Measurements from ENCODE around the gene EXOC2. TPM values are rescaled to one million over a fixed set of nuclear protein-coding genes. Genes with fewer than 3 reads are reported as not detected.

Gene EXOC2
- total and polyA plus RNA-seq, 10 of the 15 experiments (the other 5 are each of a cell fraction or from before 2014, with no cell fraction given): 8.7 to 32.8 (median 20.7) TPM

GRCh38 chr6:451847-452246 is 241.1 kb downstream of the EXOC2 start:
- no peaks in the 10 kb centered on the region; the same call in 2 of the 3 replicates for H3K9me3 ChIP-seq (replicated peaks; ENCODE audit: control insufficient read depth, insufficient read depth, low read length)
- BruUV-seq (replicated peaks): no TSS peak
- WGBS (ENCODE audit: insufficient coverage, insufficient replicate concordance, low lambda C conversion rate, missing lambda C conversion rate): 77% methylated on average over 8 of the region's 8 CpGs
- FAIRE-seq (no peak), DNase-seq (ENCODE audit: low read depth, low spot score) (no peak), ATAC-seq (no peak)
- H3K4me1 ChIP-seq (ENCODE audit: control insufficient read depth, insufficient read depth, low read length): peaks cover 6% of the 10 kb centered on the region; the same call in 1 of the 2 replicates
- no peaks in the 10 kb centered on the region for H4K20me1 ChIP-seq (ENCODE audit: control insufficient read depth, insufficient read depth)
- no peak overlapping the region for H3K9ac ChIP-seq (ENCODE audit: control insufficient read depth, insufficient read depth, low read length)
- no peaks in the 10 kb centered on the region for H3K36me3 ChIP-seq (ENCODE audit: control insufficient read depth in 2 of 2, insufficient read depth in 2 of 2, low read length in 1 of 2)
- no peak overlapping the region for H3K4me2 ChIP-seq (ENCODE audit: control insufficient read depth, insufficient read depth)
- no peaks in the 10 kb centered on the region for H3K79me2 ChIP-seq (ENCODE audit: control insufficient read depth, insufficient read depth, low read length)
- no peak overlapping the region for H3K4me3 ChIP-seq
- 0 out of 4 replicates have a peak, but pooled peaks cover 0 to 5% of the 10 kb centered on the region in 2 experiments for H3K27me3 ChIP-seq (replicated peaks in 1 of 2; ENCODE audit: control insufficient read depth in 2 of 2, insufficient read depth in 2 of 2, low read length in 1 of 2)
- ChIA-PET SMC1A (ENCODE audit: uncharacterized antibody, unreplicated experiment) (no interaction called here), POLR2A (no interaction called here), RAD21 (ENCODE audit: unreplicated experiment) (no interaction called here), CTCF (no interaction called here)
- in situ Hi-C loops (cut with MboI) (no loop called here), intact Hi-C loops (cut with micrococcal nuclease; ENCODE audit: unreplicated experiment) (no loop called here)
- H3K27ac ChIP-seq (ENCODE audit: control insufficient read depth, insufficient read depth): no peak overlapping the region
- no peak overlapping the region for H2AFZ ChIP-seq (ENCODE audit: control insufficient read depth, low read depth, low read length)
- TF ChIP-seq CBX3 (IDR thresholded peaks at IDR 0.05; ENCODE audit: borderline replicate concordance, low read depth) (no peak), BRCA1 (IDR thresholded peaks at IDR 0.05; ENCODE audit: low read depth, low read length) (no peak), ZBED1 (IDR thresholded peaks at IDR 0.05; ENCODE audit: borderline replicate concordance) (no peak), SUPT20H (IDR thresholded peaks at IDR 0.05; ENCODE audit: borderline replicate concordance, control insufficient read depth, low read depth, low read length) (no peak), BACH1 (IDR thresholded peaks at IDR 0.05; ENCODE audit: borderline replicate concordance) (no peak), PRDM15 (CRISPR knock-in tag; IDR thresholded peaks at IDR 0.05) (no peak), SIX5 (IDR thresholded peaks at IDR 0.05; ENCODE audit: low read depth, low read length, severe bottlenecking) (no peak), EGR1 (IDR thresholded peaks at IDR 0.05; ENCODE audit: borderline replicate concordance in 1 of 2, low read depth in 2 of 2, low read length in 2 of 2) (no peak), MYB (IDR thresholded peaks at IDR 0.05; ENCODE audit: borderline replicate concordance, low read depth, low read length) (no peak), ELK1 (IDR thresholded peaks at IDR 0.05; ENCODE audit: low read depth, low read length) (no peak), MAX (IDR thresholded peaks at IDR 0.05; ENCODE audit: low read depth, low read length) (no peak), ZNF592 (IDR thresholded peaks at IDR 0.05) (no peak), KAT2A (conservative IDR thresholded peaks at IDR 0.05; ENCODE audit: control insufficient read depth, low read depth, low read length) (no peak), LARP7 (IDR thresholded peaks at IDR 0.05) (no peak), TCF12 (IDR thresholded peaks at IDR 0.05; ENCODE audit: low read depth, low read length) (no peak), FOS (IDR thresholded peaks at IDR 0.05; ENCODE audit: borderline replicate concordance, extremely low read depth, insufficient read length) (no peak)
